Epithelial cell of esophagus (primary cell): ENCODE results near the gene PREP.
"Not testable (repeated sequence)": the region's sequence is repeated elsewhere in the genome, so short reads cannot be mapped to it uniquely, and the experiment has no call there.

Source experiments
- DNase-seq: peaks from one replicate; pipeline ENCODE4 v3.0.0; 2010; ENCODE audit warnings: low read depth
- H3K4me3 ChIP-seq: 2 replicates; pipeline ENCODE4 v1.5.1; 2011; ENCODE audit warnings: mild to moderate bottlenecking, low read length, control low read depth
- CTCF ChIP-seq: IDR thresholded peaks from 2 replicates; pipeline ENCODE4 v1.5.1; 2011; ENCODE audit warnings: low read depth, mild to moderate bottlenecking, low read length, control low read depth, inconsistent platforms; ENCODE audit not compliant: insufficient read depth; ENCODE audit errors: missing control alignments

PREP gene

GRCh38 chr6:105243487-105243886, 159.4 kb downstream of the PREP start:
- TF ChIP-seq CTCF = no peak

GRCh38 chr6:105235155-105235554, 167.7 kb downstream of the PREP start:
- no peak for DNase-seq
- no peak for TF ChIP-seq CTCF
- no peak overlapping the region for H3K4me3 ChIP-seq

More at GRCh38 chr6:105243487-105243886, 159.4 kb downstream of the PREP start:
- no peak for DNase-seq
- H3K4me3 ChIP-seq = no peak overlapping the region

GRCh38 chr6:105231771-105232170, 171.1 kb downstream of the PREP start:
- not testable (repeated sequence) for DNase-seq, H3K4me3 ChIP-seq
